Testis (tissue), 5 donors: ENCODE data around the gene DIPK2B. TPM values are rescaled to one million over a fixed set of nuclear protein-coding genes. Genes with fewer than 3 reads are reported as not detected.

Experiments
- DNase-seq: peaks from one replicate; pipeline ENCODE4 v3.0.0-alpha.2; 2019
- H3K27ac ChIP-seq, 2 donors: fragments of 200-600 bp; sonication (generic); one replicate each; pipeline ENCODE4 v1.5.1; 2019
- H3K27me3 ChIP-seq: fragments of 200-600 bp; sonication (generic); one replicate; pipeline ENCODE4 v1.5.1; 2019
- H3K36me3 ChIP-seq: fragments of 200-600 bp; sonication (generic); one replicate; pipeline ENCODE4 v1.5.1; 2017; ENCODE audit warnings: low read depth; ENCODE audit errors: missing control alignments
- H3K4me1 ChIP-seq: fragments of 200-600 bp; sonication (generic); one replicate; pipeline ENCODE4 v1.5.1; 2019
- H3K4me3 ChIP-seq, 2 donors: fragments of 200-600 bp; sonication (generic); one replicate each; pipeline ENCODE4 v1.5.1; 2017 to 2019
- H3K9me3 ChIP-seq: fragments of 200-600 bp; sonication (generic); one replicate; pipeline ENCODE4 v1.5.1; 2017
- POLR2A ChIP-seq: fragments of 450-650 bp; IDR thresholded peaks from one replicate; pipeline ENCODE4 v1.6.1; 2017; ENCODE audit warnings: antibody characterized with exemption, mild to moderate bottlenecking, moderate library complexity
- WGBS, 2 donors: methylation state at CpG; one replicate each; pipeline ENCODE4 v1.1.5; 2018; 5-methylcytosine and 5-hydroxymethylcytosine counted together
- intact Hi-C: fragments of 100-400 bp; cut with DNase I; formaldehyde crosslinking; loops from one replicate; pipeline ENCODE4 v1.15.1; 2023; ENCODE audit warnings: low total_unique reads
- long read RNA-seq, 2 donors: transcript quantifications; one replicate each; lab custom pipeline, GENCODE V29; 2026
- polyA plus RNA-seq: library from polyadenylated mRNA; stranded (reverse); fragments of 350-450 nt; fragmentation: Illumina TruSeq; extraction: RNeasy Lipid Tissue Mini Kit (QIAGEN cat#74804); gene quantifications from one replicate; pipeline ENCODE4 v1.2.3, GENCODE V29; 2014; ENCODE audit warnings: low read depth, low replicate concordance; ENCODE audit not compliant: insufficient read depth
- total RNA-seq, 2 donors: library from RNA; depleted of rRNA; stranded (reverse); fragments of >200 nt; gene quantifications; one replicate each; pipeline ENCODE4 v1.2.3, GENCODE V29; 2016
- TF ChIP-seq, protein P1 (sequence below), 3 experiments: fragments of 450-650 bp in 2 of 3; fragments of 200-600 bp in 1 of 3; sonication (generic) in 1 of 3; IDR thresholded peaks; one replicate each; pipeline ENCODE4 v1.5.1; 2016 to 2019; ENCODE audit warnings: antibody characterized with exemption in 3 of 3, mild to moderate bottlenecking in 2 of 3, moderate library complexity in 1 of 3

DIPK2B gene, protein sequence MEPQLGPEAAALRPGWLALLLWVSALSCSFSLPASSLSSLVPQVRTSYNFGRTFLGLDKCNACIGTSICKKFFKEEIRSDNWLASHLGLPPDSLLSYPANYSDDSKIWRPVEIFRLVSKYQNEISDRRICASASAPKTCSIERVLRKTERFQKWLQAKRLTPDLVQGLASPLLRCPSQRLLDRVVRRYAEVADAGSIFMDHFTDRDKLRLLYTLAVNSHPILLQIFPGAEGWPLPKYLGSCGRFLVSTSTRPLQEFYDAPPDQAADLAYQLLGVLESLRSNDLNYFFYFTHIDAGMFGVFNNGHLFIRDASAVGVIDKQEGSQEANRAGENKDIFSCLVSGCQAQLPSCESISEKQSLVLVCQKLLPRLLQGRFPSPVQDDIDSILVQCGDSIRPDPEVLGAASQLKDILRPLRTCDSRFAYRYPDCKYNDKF
- total RNA-seq (1 to 10 TPM; 4.0 to 5.8 TPM), polyA plus RNA-seq (5.6 TPM)
- long read RNA-seq, donor 1, full-length matches to known transcripts, result 2 of 2 reads
- long read RNA-seq, donor 1, partial matches to known transcripts, result 0 of 2 reads
- long read RNA-seq, donor 1, other reads (novel, unspliced or antisense), result 0 of 2 reads
- long read RNA-seq, donor 2, result 0 reads

DNA sequence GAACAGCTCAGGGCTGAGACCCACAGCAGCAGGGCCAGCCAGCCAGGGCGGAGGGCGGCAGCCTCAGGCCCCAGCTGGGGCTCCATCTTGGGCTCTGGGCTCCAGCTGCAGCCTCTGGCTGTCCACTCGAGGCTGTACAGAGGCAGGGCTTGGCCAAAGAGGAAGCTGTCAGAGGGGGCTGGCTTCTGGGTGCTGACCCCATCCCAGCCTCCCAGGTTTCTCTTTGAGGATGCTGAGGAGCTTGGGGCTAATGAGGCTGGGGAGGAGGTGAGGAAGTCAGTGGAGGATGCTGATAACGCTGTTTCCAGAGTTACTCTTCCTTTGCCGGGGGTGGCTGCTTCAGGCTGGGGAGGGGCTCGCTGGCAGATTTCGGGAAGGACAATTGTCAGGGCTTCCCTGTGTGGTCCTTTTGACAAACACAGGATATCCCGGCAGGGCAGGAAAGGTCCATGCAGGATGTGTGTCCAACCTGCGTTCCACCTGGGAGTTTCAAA is at the start of gene DIPK2B:
DIPK2B (minus strand) TSS at position 136 of the 494 bp plus-strand sequence; CDS start at position 86, 50 bp downstream.
- intact Hi-C loops, result no loop called here
- Histone ChIP-seq H3K4me1 (no peaks in the 10 kb centered on the region), H3K4me3 (no peak within 1 kb of the TSS), H3K27me3 (no peaks in the 10 kb centered on the region), H3K36me3 (no peaks in the 10 kb centered on the region), H3K27ac (no peak within 1 kb of the TSS), H3K9me3 (no peaks in the 10 kb centered on the region)
- TF ChIP-seq, protein P1, sequence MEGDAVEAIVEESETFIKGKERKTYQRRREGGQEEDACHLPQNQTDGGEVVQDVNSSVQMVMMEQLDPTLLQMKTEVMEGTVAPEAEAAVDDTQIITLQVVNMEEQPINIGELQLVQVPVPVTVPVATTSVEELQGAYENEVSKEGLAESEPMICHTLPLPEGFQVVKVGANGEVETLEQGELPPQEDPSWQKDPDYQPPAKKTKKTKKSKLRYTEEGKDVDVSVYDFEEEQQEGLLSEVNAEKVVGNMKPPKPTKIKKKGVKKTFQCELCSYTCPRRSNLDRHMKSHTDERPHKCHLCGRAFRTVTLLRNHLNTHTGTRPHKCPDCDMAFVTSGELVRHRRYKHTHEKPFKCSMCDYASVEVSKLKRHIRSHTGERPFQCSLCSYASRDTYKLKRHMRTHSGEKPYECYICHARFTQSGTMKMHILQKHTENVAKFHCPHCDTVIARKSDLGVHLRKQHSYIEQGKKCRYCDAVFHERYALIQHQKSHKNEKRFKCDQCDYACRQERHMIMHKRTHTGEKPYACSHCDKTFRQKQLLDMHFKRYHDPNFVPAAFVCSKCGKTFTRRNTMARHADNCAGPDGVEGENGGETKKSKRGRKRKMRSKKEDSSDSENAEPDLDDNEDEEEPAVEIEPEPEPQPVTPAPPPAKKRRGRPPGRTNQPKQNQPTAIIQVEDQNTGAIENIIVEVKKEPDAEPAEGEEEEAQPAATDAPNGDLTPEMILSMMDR (IDR thresholded peaks at IDR 0.05), result no peak
- no peak for TF ChIP-seq POLR2A
- DNase-seq, result no peak
- WGBS, 2 donors, result 40 to 64% methylated on average over 3 to 8 of the region's 9 CpGs

DNA sequence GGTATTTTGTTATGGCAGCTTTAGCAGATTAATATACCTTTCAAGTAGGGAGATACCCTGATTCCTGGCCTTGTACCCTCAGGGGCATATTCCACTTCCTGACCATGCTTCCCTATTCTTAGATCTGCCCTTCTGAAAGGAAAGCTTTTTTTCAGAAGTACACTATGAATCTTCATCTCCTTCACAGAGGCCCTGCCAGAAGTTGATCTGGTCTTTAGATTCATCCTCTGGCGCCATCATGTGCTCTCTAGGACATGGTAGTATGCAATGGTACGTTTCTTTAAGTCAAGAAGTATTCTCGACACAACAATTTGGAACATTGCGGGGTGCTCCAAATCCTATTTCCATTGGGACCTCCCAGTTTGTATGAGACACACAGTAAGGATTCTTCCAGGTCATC is 39.6 kb upstream of the DIPK2B start:
- H3K27me3 ChIP-seq, result no peaks in the 10 kb centered on the region
- no peak for DNase-seq
- intact Hi-C loops, result no loop called here
- H3K27ac ChIP-seq, result no peak overlapping the region
- no peaks in the 10 kb centered on the region for H3K9me3 ChIP-seq
- H3K36me3 ChIP-seq, result no peaks in the 10 kb centered on the region
- WGBS, 2 donors, result 89 to 96% methylated on average over 4 of the region's 4 CpGs
- H3K4me3 ChIP-seq, result no peak overlapping the region
- H3K4me1 ChIP-seq, result no peaks in the 10 kb centered on the region
- no peak for TF ChIP-seq POLR2A
- TF ChIP-seq, protein P1 (IDR thresholded peaks at IDR 0.05), result no peak

DNA sequence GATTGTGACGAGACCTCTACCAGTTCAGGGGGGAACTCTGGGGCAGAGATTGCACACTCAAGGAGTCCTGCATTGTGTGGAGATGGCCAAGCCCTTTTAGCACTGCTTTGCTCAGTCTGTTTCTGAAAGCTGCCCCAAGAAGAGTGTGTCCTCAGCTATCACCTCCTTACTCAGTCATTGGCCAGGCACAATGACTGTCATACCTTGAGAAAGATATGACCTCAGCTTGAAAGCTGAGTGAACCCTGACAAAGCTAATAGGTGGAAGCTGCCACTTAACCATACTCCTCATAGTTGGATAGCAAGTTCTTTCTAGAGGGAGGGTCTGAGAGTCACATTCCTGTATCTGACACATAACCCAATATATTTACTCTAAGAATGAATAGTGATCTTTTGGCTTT is 37.8 kb upstream of the DIPK2B start:
- no peaks in the 10 kb centered on the region for H3K27me3 ChIP-seq
- no peaks in the 10 kb centered on the region for H3K4me1 ChIP-seq
- DNase-seq, result no peak
- intact Hi-C loops, result no loop called here
- no peaks in the 10 kb centered on the region for H3K36me3 ChIP-seq
- no peaks in the 10 kb centered on the region for H3K9me3 ChIP-seq
- H3K4me3 ChIP-seq, result no peak overlapping the region
- 80% methylated on average over 1 of the region's 1 CpG; no CpG with 5 or more reads in 1 of the 2 donors for WGBS, 2 donors
- no peak overlapping the region for H3K27ac ChIP-seq
- TF ChIP-seq POLR2A, result no peak

DNA sequence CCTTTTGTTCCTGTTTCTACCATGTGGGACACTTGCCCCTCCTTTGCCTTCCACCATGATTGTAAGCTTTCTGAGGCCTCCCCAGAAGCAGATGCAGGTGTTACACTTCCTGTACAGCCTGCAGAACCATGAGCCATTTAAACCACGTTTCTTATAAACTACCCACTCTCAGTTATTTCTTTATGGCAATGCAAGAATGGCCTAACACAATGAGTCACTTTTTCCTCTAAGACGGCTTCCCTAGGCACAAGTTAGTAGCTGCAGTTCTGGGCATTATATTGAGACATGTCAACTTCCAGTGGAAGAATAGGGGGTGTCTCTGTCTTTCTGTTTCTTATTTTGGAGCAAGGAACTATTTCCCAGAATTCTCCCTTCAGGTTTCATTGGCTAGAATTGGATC is 32.9 kb upstream of the DIPK2B start:
- Histone ChIP-seq H3K4me1 (no peaks in the 10 kb centered on the region), H3K4me3 (no peak overlapping the region), H3K36me3 (no peaks in the 10 kb centered on the region), H3K27ac (no peak overlapping the region), H3K27me3 (no peaks in the 10 kb centered on the region), H3K9me3 (no peaks in the 10 kb centered on the region)
- DNase-seq, result no peak
- no peak for TF ChIP-seq POLR2A
- TF ChIP-seq, protein P1 (IDR thresholded peaks at IDR 0.05), result no peak
- intact Hi-C loops, result no loop called here
- 69 to 82% methylated on average over 2 of the region's 2 CpGs for WGBS, 2 donors

DNA sequence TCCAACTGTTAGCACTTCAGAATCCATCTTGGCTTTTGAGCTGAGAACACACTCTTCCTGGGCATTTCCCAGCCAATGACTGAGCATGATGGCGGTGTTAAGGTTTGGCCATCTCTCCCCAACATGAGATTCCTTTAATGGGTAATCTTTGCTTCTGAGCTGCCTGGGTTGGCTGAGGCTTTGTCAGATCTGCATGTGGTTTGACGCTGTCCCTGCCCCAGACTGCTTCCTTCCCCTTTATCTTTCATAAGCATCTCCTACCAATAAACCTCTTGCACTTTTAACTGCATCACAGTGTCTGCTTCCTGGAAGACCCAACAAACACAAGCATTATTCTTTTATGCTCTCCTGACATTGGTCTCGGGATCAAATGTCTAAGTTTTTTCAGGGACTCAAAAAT is 31.5 kb upstream of the DIPK2B start:
- 82 to 88% methylated on average over 1 to 3 of the region's 3 CpGs for WGBS, 2 donors

More for the DNA sequence above, 31.5 kb upstream of the DIPK2B start:
- intact Hi-C loops, result no loop called here
- Histone ChIP-seq H3K27me3 (no peaks in the 10 kb centered on the region), H3K4me3 (no peak overlapping the region), H3K9me3 (no peaks in the 10 kb centered on the region), H3K27ac (no peak overlapping the region), H3K36me3 (no peaks in the 10 kb centered on the region), H3K4me1 (no peaks in the 10 kb centered on the region)
- no peak for TF ChIP-seq POLR2A
- TF ChIP-seq, protein P1 (IDR thresholded peaks at IDR 0.05), result no peak
- DNase-seq, result no peak
